Fibroblast of lung (primary cell): ENCODE data around the gene KCNC2. TPM values are rescaled to one million over a fixed set of nuclear protein-coding genes. Genes with fewer than 3 reads are reported as not detected.

Experiments
- DNase-seq, 2 donors: peaks; one replicate each; pipeline versions ENCODE4 v3.0.0 to v3.0.0-alpha.2; 2010; ENCODE audit warnings: low read depth in 2 of 2
- H2AFZ ChIP-seq: 2 replicates; pipeline ENCODE4 v1.5.1; 2012; ENCODE audit warnings: low read length, control low read depth, inconsistent platforms
- H3K27ac ChIP-seq: 2 replicates; pipeline ENCODE4 v1.5.1; 2011; ENCODE audit warnings: low read length, control low read depth; ENCODE audit not compliant: insufficient read depth
- H3K27me3 ChIP-seq: 2 replicates; pipeline ENCODE4 v1.5.1; 2011; ENCODE audit warnings: mild to moderate bottlenecking, low read length; ENCODE audit not compliant: control insufficient read depth, insufficient read depth
- H3K36me3 ChIP-seq: 2 replicates; pipeline ENCODE4 v1.5.1; 2011; ENCODE audit warnings: low read length; ENCODE audit not compliant: control insufficient read depth, insufficient read depth
- H3K4me1 ChIP-seq: 2 replicates; pipeline ENCODE4 v1.5.1; 2011; ENCODE audit warnings: low read length; ENCODE audit not compliant: control insufficient read depth, insufficient read depth; ENCODE audit errors: extremely low read depth
- H3K4me2 ChIP-seq: 2 replicates; pipeline ENCODE4 v1.5.1; 2011; ENCODE audit warnings: low read length, control low read depth; ENCODE audit not compliant: insufficient read depth; ENCODE audit errors: extremely low read depth
- H3K4me3 ChIP-seq, 4 experiments: fragments of 200-600 bp in 1 of 4; sonication (generic) in 1 of 4; replicated peaks in 1 of 4; 2 replicates each; pipeline ENCODE4 v1.5.1; 2011 to 2016; ENCODE audit warnings: low read length in 4 of 4, low read depth in 3 of 4, mild to moderate bottlenecking in 3 of 4, control low read depth in 2 of 4, inconsistent platforms in 1 of 4, mixed read lengths in 1 of 4; ENCODE audit not compliant: insufficient read depth in 1 of 4; ENCODE audit errors: control extremely low read depth in 1 of 4
- H3K79me2 ChIP-seq: 2 replicates; pipeline ENCODE4 v1.5.1; 2012; ENCODE audit warnings: mild to moderate bottlenecking, low read length, inconsistent platforms; ENCODE audit not compliant: control insufficient read depth, insufficient read depth
- H3K9ac ChIP-seq: 2 replicates; pipeline ENCODE4 v1.5.1; 2011; ENCODE audit warnings: mild to moderate bottlenecking, low read length, control low read depth; ENCODE audit not compliant: insufficient read depth
- H3K9me3 ChIP-seq: 2 replicates; pipeline ENCODE4 v1.5.1; 2012; ENCODE audit warnings: low read depth, low read length; ENCODE audit not compliant: control insufficient read depth, insufficient read depth
- H4K20me1 ChIP-seq: 2 replicates; pipeline ENCODE4 v1.5.1; 2011; ENCODE audit warnings: low read length; ENCODE audit not compliant: control insufficient read depth, insufficient read depth; ENCODE audit errors: extremely low read depth
- CTCF ChIP-seq, 2 donors: IDR thresholded peaks in 1 of 2; conservative IDR thresholded peaks in 1 of 2; 1 replicate in 1 of 2; 2 replicates in 1 of 2; pipeline ENCODE4 v1.5.1; 2011 to 2012; ENCODE audit warnings: low read length in 2 of 2, control low read depth in 1 of 2, inconsistent platforms in 1 of 2, low read depth in 1 of 2, mild to moderate bottlenecking in 1 of 2
- EZH2 ChIP-seq: IDR thresholded peaks from 2 replicates; pipeline ENCODE4 v1.5.1; 2012; ENCODE audit warnings: low read length, control low read depth, mild to moderate bottlenecking; ENCODE audit errors: missing control alignments
- polyA plus RNA-seq, 2 donors: library from polyadenylated mRNA; depleted of rRNA in 1 of 2; stranded (reverse) in 1 of 2; unstranded in 1 of 2; fragments of >200 nt; gene quantifications; 2 replicates each; pipeline ENCODE4 v1.2.1, GENCODE V29; 2011 to 2012; ENCODE audit warnings: missing spikeins in 1 of 2
- total RNA-seq: library from RNA; depleted of rRNA; stranded (reverse); fragments of >200 nt; gene quantifications from 2 replicates; pipeline ENCODE4 v1.2.1, GENCODE V29; 2014

KCNC2 gene
- total and polyA plus RNA-seq, 2 donors (not counting 1 experiment from before 2014, with no cell fraction given) = not detected

GRCh38 chr12:75162845-75163244 lies 46.8 kb downstream of the KCNC2 start:
- Histone ChIP-seq H3K36me3 (no peaks in the 10 kb centered on the region), H4K20me1 (no peaks in the 10 kb centered on the region), H3K27me3 (no peaks in the 10 kb centered on the region), H3K27ac (no peak overlapping the region), H3K4me2 (no peak overlapping the region), H3K9me3 (no peaks in the 10 kb centered on the region), H3K79me2 (no peaks in the 10 kb centered on the region), H2AFZ (no peak overlapping the region), H3K9ac (no peak overlapping the region), H3K4me1 (no peaks in the 10 kb centered on the region), H3K4me3 (no peak overlapping the region)
- no peak for DNase-seq
- TF ChIP-seq CTCF (conservative IDR thresholded peaks at IDR 0.05 in 1 of 2, IDR thresholded peaks at IDR 0.05 in 1 of 2; ENCODE audit: low read depth in 1 of 2, low read length in 2 of 2) = no peak
- no peak for TF ChIP-seq EZH2

- Histone ChIP-seq H3K4me2 (no peak overlapping the region), H4K20me1 (no peaks in the 10 kb centered on the region), H3K4me3 (no peak overlapping the region), H3K9ac (no peak overlapping the region), H3K9me3 (no peaks in the 10 kb centered on the region), H3K27me3 (no peaks in the 10 kb centered on the region), H3K4me1 (no peaks in the 10 kb centered on the region), H2AFZ (no peak overlapping the region), H3K27ac (no peak overlapping the region), H3K36me3 (no peaks in the 10 kb centered on the region), H3K79me2 (no peaks in the 10 kb centered on the region)
- DNase-seq = no peak
- TF ChIP-seq CTCF (conservative IDR thresholded peaks at IDR 0.05 in 1 of 2, IDR thresholded peaks at IDR 0.05 in 1 of 2; ENCODE audit: low read depth in 1 of 2, low read length in 2 of 2) (no peak), EZH2 (no peak)
These were observed 48.2 kb downstream of the KCNC2 start for GRCh38 chr12:75161488-75161887.

- DNase-seq = no peak
- H4K20me1 ChIP-seq = no peaks in the 10 kb centered on the region
- no peaks in the 10 kb centered on the region for H3K36me3 ChIP-seq
- H3K9ac ChIP-seq = no peak overlapping the region
- H3K27ac ChIP-seq = no peak overlapping the region
- H3K9me3 ChIP-seq = no peaks in the 10 kb centered on the region
- no peaks in the 10 kb centered on the region for H3K4me1 ChIP-seq
- H3K27me3 ChIP-seq = no peaks in the 10 kb centered on the region
- no peak overlapping the region for H3K4me3 ChIP-seq
- H3K79me2 ChIP-seq = no peaks in the 10 kb centered on the region
- H2AFZ ChIP-seq = no peak overlapping the region
- no peak overlapping the region for H3K4me2 ChIP-seq
- TF ChIP-seq CTCF (conservative IDR thresholded peaks at IDR 0.05 in 1 of 2, IDR thresholded peaks at IDR 0.05 in 1 of 2; ENCODE audit: low read depth in 1 of 2, low read length in 2 of 2) (no peak), EZH2 (no peak)
These were observed 52.3 kb downstream of the KCNC2 start for GRCh38 chr12:75157385-75157784.
